Measurements from ENCODE around the gene PIGR. TPM values are rescaled to one million over a fixed set of nuclear protein-coding genes. Genes with fewer than 3 reads are reported as not detected.

Gene PIGR
- total RNA-seq: over 10,000 TPM in 1 of 2 donors, 1,000 to 10,000 TPM in 1; 7,504 to 12,164 TPM

- Histone ChIP-seq H3K36me3 (no peaks in the 10 kb centered on the region), H3K4me3 (peak within 1 kb of the TSS; percentile 61), H3K4me1 (no peaks in the 10 kb centered on the region), H3K9ac (ENCODE audit: low read depth in 2 of 2, low read length in 2 of 2) (peak within 1 kb of the TSS; percentile 88 to 100), H3K9me3 (no peaks in the 10 kb centered on the region), H3K27ac (peak within 1 kb of the TSS; percentile 91), H3K27me3 (no peaks in the 10 kb centered on the region)
- intact Hi-C loops (cut with DNase I): no loop called here
- DNase-seq: peak; percentile 89
- no peak for TF ChIP-seq CTCF (IDR thresholded peaks at IDR 0.05)
These were observed at the start of gene PIGR for GRCh38 chr1:206946261-206946660. Gene PIGR, minus strand, starts transcription at chr1:206946466. Its CDS starts 5,935 bp downstream, at chr1:206940531.

GRCh38 chr1:206992790-206993189 is 46.5 kb upstream of the PIGR start:
- TF ChIP-seq CTCF (IDR thresholded peaks at IDR 0.05): no peak
- Histone ChIP-seq H3K9me3 (no peaks in the 10 kb centered on the region), H3K4me3 (no peak overlapping the region), H3K27me3 (no peaks in the 10 kb centered on the region), H3K9ac (ENCODE audit: low read depth in 2 of 2, low read length in 2 of 2) (no peak overlapping the region), H3K4me1 (no peaks in the 10 kb centered on the region), H3K36me3 (no peaks in the 10 kb centered on the region), H3K27ac (no peak overlapping the region)
- intact Hi-C loops (cut with DNase I): loop anchor here (5.0 kb wide), 1 partner anchor 130 kb away; no protein-coding TSS in a partner anchor
- no peak for DNase-seq

- intact Hi-C loops (cut with DNase I): no loop called here
- DNase-seq: no peak
These were observed 41.6 kb upstream of the PIGR start for GRCh38 chr1:206987873-206988272.

GRCh38 chr1:206986885-206987284 is 40.6 kb upstream of the PIGR start:
- no peaks in the 10 kb centered on the region for H3K4me1 ChIP-seq
- H3K9ac ChIP-seq (ENCODE audit: low read depth in 2 of 2, low read length in 2 of 2): no peak overlapping the region
- no peaks in the 10 kb centered on the region for H3K36me3 ChIP-seq
- no peaks in the 10 kb centered on the region for H3K27me3 ChIP-seq
- H3K9me3 ChIP-seq: no peaks in the 10 kb centered on the region
- TF ChIP-seq CTCF (IDR thresholded peaks at IDR 0.05): no peak
- no peak for DNase-seq
- H3K27ac ChIP-seq: no peak overlapping the region
- intact Hi-C loops (cut with DNase I): no loop called here
- no peak overlapping the region for H3K4me3 ChIP-seq

More at GRCh38 chr1:206987873-206988272, 41.6 kb upstream of the PIGR start:
- H3K4me1 ChIP-seq: no peaks in the 10 kb centered on the region
- no peak overlapping the region for H3K27ac ChIP-seq
- H3K36me3 ChIP-seq: no peaks in the 10 kb centered on the region
- H3K27me3 ChIP-seq: no peaks in the 10 kb centered on the region
- no peak for TF ChIP-seq CTCF (IDR thresholded peaks at IDR 0.05)
- H3K9me3 ChIP-seq: no peaks in the 10 kb centered on the region
- no peak overlapping the region for H3K9ac ChIP-seq (ENCODE audit: low read depth in 2 of 2, low read length in 2 of 2)
- H3K4me3 ChIP-seq: no peak overlapping the region

GRCh38 chr1:206986402-206986801 is 40.1 kb upstream of the PIGR start:
- intact Hi-C loops (cut with DNase I): no loop called here
- H3K4me3 ChIP-seq: no peak overlapping the region

More at GRCh38 chr1:206986402-206986801, 40.1 kb upstream of the PIGR start:
- Histone ChIP-seq H3K9ac (ENCODE audit: low read depth in 2 of 2, low read length in 2 of 2) (no peak overlapping the region), H3K27ac (no peak overlapping the region), H3K27me3 (no peaks in the 10 kb centered on the region), H3K9me3 (no peaks in the 10 kb centered on the region), H3K36me3 (no peaks in the 10 kb centered on the region), H3K4me1 (no peaks in the 10 kb centered on the region)
- TF ChIP-seq CTCF (IDR thresholded peaks at IDR 0.05): no peak
- no peak for DNase-seq
